PFSK-1 (cell line): ENCODE measurements around the gene ANXA6.

Source experiments
- FOXP2 ChIP-seq: optimal IDR thresholded peaks from 2 replicates; pipeline ENCODE3; 2011; ENCODE audit warnings: borderline replicate concordance, control low read depth, inconsistent platforms; ENCODE audit not compliant: insufficient read depth; ENCODE audit errors: extremely low read length, extremely low read depth
- POLR2AphosphoS5 ChIP-seq: IDR thresholded peaks from 2 replicates; pipeline ENCODE4 v1.6.1; 2012; ENCODE audit warnings: low read depth, mild to moderate bottlenecking, control low read depth, low read length, moderate library complexity
- SIN3A ChIP-seq: IDR thresholded peaks from 2 replicates; pipeline ENCODE4 v1.6.1; 2012; ENCODE audit warnings: mild to moderate bottlenecking, low read length, moderate library complexity, borderline replicate concordance; ENCODE audit not compliant: insufficient read depth
- TAF1 ChIP-seq: IDR thresholded peaks from 2 replicates; pipeline ENCODE4 v1.6.1; 2012; ENCODE audit warnings: low read length, control low read depth, borderline replicate concordance; ENCODE audit not compliant: insufficient read depth
- TF ChIP-seq, protein P1 (sequence below), 2 experiments: IDR thresholded peaks; 2 replicates each; pipeline versions ENCODE4 v1.6.1 to v1.8.0; 2011 to 2012; ENCODE audit warnings: low read depth in 2 of 2, low read length in 2 of 2, control low read depth in 1 of 2, inconsistent platforms in 1 of 2, mild to moderate bottlenecking in 1 of 2, moderate library complexity in 1 of 2; ENCODE audit not compliant: insufficient read depth in 1 of 2

The ANXA6 gene

DNA sequence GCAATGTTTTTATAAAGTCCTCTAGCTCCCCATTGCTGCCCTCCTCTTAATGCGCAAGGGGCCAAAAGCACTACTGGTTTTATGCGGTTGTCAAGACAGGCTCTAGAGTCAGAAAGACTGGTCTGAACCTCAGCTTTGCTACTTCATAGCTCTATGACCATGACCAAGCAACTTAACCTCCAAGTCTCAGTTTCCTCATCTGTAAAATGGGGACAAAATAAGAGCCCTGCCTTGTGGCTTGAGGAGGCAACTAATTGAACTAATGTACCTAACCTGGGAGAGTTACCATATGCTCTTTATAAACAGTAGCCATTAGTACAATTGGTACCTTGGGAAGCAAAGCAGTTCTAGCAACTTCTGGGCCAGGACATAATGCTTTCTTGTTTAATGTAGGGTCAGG lies 36.5 kb downstream of the ANXA6 start:
- TF ChIP-seq TAF1 (no peak), FOXP2 (no peak), POLR2AphosphoS5 (no peak), SIN3A (no peak)
- TF ChIP-seq, protein P1, sequence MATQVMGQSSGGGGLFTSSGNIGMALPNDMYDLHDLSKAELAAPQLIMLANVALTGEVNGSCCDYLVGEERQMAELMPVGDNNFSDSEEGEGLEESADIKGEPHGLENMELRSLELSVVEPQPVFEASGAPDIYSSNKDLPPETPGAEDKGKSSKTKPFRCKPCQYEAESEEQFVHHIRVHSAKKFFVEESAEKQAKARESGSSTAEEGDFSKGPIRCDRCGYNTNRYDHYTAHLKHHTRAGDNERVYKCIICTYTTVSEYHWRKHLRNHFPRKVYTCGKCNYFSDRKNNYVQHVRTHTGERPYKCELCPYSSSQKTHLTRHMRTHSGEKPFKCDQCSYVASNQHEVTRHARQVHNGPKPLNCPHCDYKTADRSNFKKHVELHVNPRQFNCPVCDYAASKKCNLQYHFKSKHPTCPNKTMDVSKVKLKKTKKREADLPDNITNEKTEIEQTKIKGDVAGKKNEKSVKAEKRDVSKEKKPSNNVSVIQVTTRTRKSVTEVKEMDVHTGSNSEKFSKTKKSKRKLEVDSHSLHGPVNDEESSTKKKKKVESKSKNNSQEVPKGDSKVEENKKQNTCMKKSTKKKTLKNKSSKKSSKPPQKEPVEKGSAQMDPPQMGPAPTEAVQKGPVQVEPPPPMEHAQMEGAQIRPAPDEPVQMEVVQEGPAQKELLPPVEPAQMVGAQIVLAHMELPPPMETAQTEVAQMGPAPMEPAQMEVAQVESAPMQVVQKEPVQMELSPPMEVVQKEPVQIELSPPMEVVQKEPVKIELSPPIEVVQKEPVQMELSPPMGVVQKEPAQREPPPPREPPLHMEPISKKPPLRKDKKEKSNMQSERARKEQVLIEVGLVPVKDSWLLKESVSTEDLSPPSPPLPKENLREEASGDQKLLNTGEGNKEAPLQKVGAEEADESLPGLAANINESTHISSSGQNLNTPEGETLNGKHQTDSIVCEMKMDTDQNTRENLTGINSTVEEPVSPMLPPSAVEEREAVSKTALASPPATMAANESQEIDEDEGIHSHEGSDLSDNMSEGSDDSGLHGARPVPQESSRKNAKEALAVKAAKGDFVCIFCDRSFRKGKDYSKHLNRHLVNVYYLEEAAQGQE (IDR thresholded peaks at IDR 0.05; ENCODE audit: insufficient read depth in 1 of 2, low read depth in 2 of 2, low read length in 2 of 2) = no peak

DNA sequence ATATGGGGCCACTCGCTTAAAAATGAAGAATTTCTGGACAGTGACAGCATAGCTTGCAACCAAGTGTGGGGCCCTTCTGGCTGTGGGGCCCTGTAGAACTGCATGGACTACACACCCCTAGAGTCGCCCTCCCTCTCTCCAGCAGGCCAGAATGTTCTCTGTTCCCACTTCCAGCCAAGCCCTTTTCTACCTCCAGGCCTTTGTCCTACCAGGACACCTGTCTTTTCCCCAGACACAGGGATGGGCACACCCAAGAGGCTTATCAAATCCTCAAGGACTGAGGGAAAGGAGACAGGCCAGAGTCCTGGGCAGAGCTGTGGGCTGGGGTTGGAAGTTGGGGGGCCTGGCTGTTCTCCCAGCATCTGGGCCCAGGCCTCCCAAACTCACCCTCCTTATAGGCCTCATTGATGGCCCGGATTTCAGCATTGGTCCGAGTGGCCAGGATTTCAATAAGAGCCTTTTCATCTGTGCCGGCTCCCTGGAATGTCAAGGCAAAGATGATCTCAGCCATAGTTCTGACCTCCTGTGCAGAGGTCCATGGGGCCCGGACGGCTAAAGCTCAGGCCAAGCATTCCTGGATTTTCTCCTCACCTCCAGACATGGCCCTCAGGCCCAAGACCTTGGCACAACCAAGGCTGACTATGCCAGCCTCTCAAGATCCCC lies 38.5 kb downstream of the ANXA6 start:
- TF ChIP-seq SIN3A (no peak), POLR2AphosphoS5 (no peak), FOXP2 (no peak), TAF1 (no peak)
- TF ChIP-seq, protein P1 (IDR thresholded peaks at IDR 0.05; ENCODE audit: insufficient read depth in 1 of 2, low read depth in 2 of 2, low read length in 2 of 2) = no peak

DNA sequence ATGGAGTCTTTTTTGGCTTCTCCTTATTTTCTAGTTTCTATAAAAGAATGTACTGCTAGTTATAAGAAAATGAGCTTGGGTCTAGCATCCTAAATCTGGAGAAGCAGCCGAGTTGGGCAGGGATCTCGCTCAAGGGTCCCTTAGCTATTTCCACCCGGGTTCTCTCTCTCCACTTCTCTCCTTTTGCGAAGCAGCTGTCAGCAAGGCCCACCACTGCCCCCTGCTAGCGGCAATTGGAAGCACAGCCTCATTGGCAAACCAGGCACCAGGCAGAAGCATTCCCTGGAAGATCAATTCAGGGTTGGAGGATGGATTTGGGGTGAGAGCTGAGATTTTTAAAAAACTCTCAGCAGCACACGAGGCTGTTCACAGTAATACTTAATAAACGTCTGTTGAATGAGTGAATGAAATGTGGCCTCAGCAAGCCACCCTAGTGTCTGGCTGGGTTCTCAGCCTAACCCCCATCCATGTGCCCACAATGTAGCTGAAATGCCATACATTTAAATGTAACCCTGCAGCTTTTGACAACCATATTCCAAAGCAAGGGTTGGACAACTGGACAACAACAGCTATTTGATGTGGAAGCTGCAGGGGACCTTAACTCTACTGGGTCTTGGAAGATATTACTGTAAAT lies 42.2 kb downstream of the ANXA6 start:
- TF ChIP-seq, protein P1 (IDR thresholded peaks at IDR 0.05; ENCODE audit: insufficient read depth in 1 of 2, low read depth in 2 of 2, low read length in 2 of 2) = no peak
- no peak for TF ChIP-seq TAF1
- no peak for TF ChIP-seq FOXP2
- TF ChIP-seq SIN3A = no peak
- no peak for TF ChIP-seq POLR2AphosphoS5

DNA sequence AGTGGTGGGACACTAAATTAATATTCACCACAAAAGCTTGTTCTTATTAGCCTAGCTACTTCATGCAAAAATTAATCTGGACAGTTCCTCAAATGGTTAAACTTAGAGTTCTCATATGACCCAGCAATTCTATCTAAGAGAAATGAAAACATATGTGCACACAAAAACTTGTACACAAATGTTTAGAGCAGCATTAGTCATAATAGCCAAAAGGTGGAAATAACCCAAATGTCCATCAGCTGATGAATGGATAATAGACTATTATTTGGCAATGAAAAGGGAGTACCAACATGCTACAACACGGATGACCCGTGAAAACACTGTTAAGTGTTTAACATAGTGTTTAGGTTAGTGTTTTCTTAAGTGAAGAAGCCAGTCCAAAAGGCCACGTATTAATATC lies 43.9 kb downstream of the ANXA6 start:
- TF ChIP-seq SIN3A (no peak), POLR2AphosphoS5 (no peak), FOXP2 (no peak), TAF1 (no peak)
- TF ChIP-seq, protein P1 (IDR thresholded peaks at IDR 0.05; ENCODE audit: insufficient read depth in 1 of 2, low read depth in 2 of 2, low read length in 2 of 2) = no peak
